SK-N-SH (cell line): ENCODE results near the gene ASH1L. TPM values are rescaled to one million over a fixed set of nuclear protein-coding genes. Genes with fewer than 3 reads are reported as not detected.
A peak's percentile ranks its signal among the peaks of the same experiment; 100 is the strongest.
"Not testable (repeated sequence)": the region's sequence is repeated elsewhere in the genome, so short reads cannot be mapped to it uniquely, and the experiment has no call there.

ENCODE experiments used
- CTCF ChIA-PET: fragments of 300-600, 350-600 bp; formaldehyde crosslinking; extraction: SDS; loops from one replicate; lab custom pipeline; 2021; lab: Yijun Ruan, JAX
- POLR2A ChIA-PET: fragments of 350-600 bp; sonication (Branson Sonifier 250); formaldehyde crosslinking; extraction: SDS; loops from one replicate; lab custom pipeline; 2020; ENCODE audit warnings: antibody characterized with exemption, inconsistent platforms; lab: Yijun Ruan, JAX
- DNase-seq: peaks from one replicate; pipeline ENCODE4 v3.0.0; 2012
- H2AFZ ChIP-seq: fragments of 200-600 bp; sonication (generic); 2 replicates; pipeline ENCODE4 v1.8.1; 2016; ENCODE audit warnings: antibody characterized with exemption, mild to moderate bottlenecking, low read depth
- H3F3A ChIP-seq: fragments of 200-600 bp; sonication (generic); replicated peaks from 2 replicates; pipeline ENCODE3; 2016; ENCODE audit warnings: antibody characterized with exemption, mild to moderate bottlenecking; ENCODE audit not compliant: insufficient read depth
- H3K27ac ChIP-seq, 2 experiments: fragments of 200-500 bp in 1 of 2; fragments of 200-600 bp in 1 of 2; sonication (Bioruptor generic) in 1 of 2; sonication (generic), shearing (Covaris generic) in 1 of 2; 2 replicates each; pipeline versions ENCODE4 v1.5.1 to v1.6.1; 2014 to 2016; ENCODE audit warnings: low read depth in 2 of 2, inconsistent platforms in 1 of 2, low read length in 1 of 2, mild to moderate bottlenecking in 1 of 2, mixed read lengths in 1 of 2
- H3K27me3 ChIP-seq: fragments of 200-600 bp; sonication (generic), shearing (Covaris generic); 2 replicates; pipeline ENCODE4 v1.6.1; 2016; ENCODE audit warnings: mixed run types; ENCODE audit not compliant: insufficient read depth
- H3K36me3 ChIP-seq, 2 experiments: fragments of 200-500 bp in 1 of 2; fragments of 200-600 bp in 1 of 2; sonication (Bioruptor generic) in 1 of 2; sonication (generic) in 1 of 2; replicated peaks in 1 of 2; 2 replicates each; pipeline versions ENCODE3 to v1.5.1; 2014 to 2016; ENCODE audit warnings: low read length in 1 of 2, mild to moderate bottlenecking in 1 of 2; ENCODE audit not compliant: insufficient read depth in 2 of 2, control insufficient read depth in 1 of 2
- H3K4me1 ChIP-seq, 2 experiments: fragments of 200-500 bp in 1 of 2; fragments of 200-600 bp in 1 of 2; sonication (Bioruptor generic) in 1 of 2; sonication (generic), shearing (Covaris generic) in 1 of 2; 2 replicates each; pipeline versions ENCODE4 v1.5.1 to v1.6.1; 2014 to 2016; ENCODE audit warnings: low read depth in 1 of 2, low read length in 1 of 2, mixed run types in 1 of 2; ENCODE audit not compliant: insufficient read depth in 2 of 2, control insufficient read depth in 1 of 2
- H3K4me2 ChIP-seq: fragments of 200-600 bp; sonication (generic), shearing (Covaris generic); 2 replicates; pipeline ENCODE4 v1.6.1; 2017; ENCODE audit warnings: mixed run types
- H3K4me3 ChIP-seq, 2 experiments: fragments of 200-500 bp in 1 of 2; fragments of 200-600 bp in 1 of 2; sonication (Bioruptor generic) in 1 of 2; sonication (generic), shearing (Covaris generic) in 1 of 2; 2 replicates each; pipeline versions ENCODE4 v1.5.1 to v1.8.1; 2014 to 2016; ENCODE audit warnings: low read depth in 2 of 2, inconsistent platforms in 1 of 2, low read length in 1 of 2, mild to moderate bottlenecking in 1 of 2, mixed read lengths in 1 of 2, moderate library complexity in 1 of 2
- H3K79me2 ChIP-seq: fragments of 200-600 bp; sonication (generic); 2 replicates; pipeline ENCODE4 v1.8.1; 2017; ENCODE audit warnings: mild to moderate bottlenecking; ENCODE audit not compliant: insufficient read depth
- H3K9ac ChIP-seq: fragments of 200-600 bp; sonication (generic); 2 replicates; pipeline ENCODE4 v1.6.1; 2017; ENCODE audit warnings: mixed run types
- H3K9me2 ChIP-seq: fragments of 200-600 bp; sonication (generic); 2 replicates; pipeline ENCODE4 v1.6.1; 2017; ENCODE audit warnings: mixed run types
- H3K9me3 ChIP-seq: fragments of 200-600 bp; sonication (generic); 2 replicates; pipeline ENCODE4 v1.6.1; 2017; ENCODE audit warnings: mixed run types, mild to moderate bottlenecking, moderate library complexity
- H4K20me1 ChIP-seq: fragments of 200-600 bp; sonication (generic); 2 replicates; pipeline ENCODE4 v1.6.1; 2017; ENCODE audit warnings: mild to moderate bottlenecking, mixed run types; ENCODE audit not compliant: insufficient read depth
- CHD2 ChIP-seq: fragments of 150-350 bp; IDR thresholded peaks from 2 replicates; pipeline ENCODE4 v1.6.1; 2018; ENCODE audit warnings: low read length; ENCODE audit not compliant: partially characterized antibody
- CTCF ChIP-seq: fragments of 200-600 bp; sonication (generic); IDR thresholded peaks from 2 replicates; pipeline ENCODE4 v1.6.1; 2017; ENCODE audit warnings: antibody characterized with exemption, mild to moderate bottlenecking, moderate library complexity
- ELF1 ChIP-seq: IDR thresholded peaks from 2 replicates; pipeline ENCODE4 v1.4.0; 2012
- EP300 ChIP-seq, 2 experiments: IDR thresholded peaks; 2 replicates each; pipeline versions ENCODE4 v1.4.0 to v1.6.1; 2012; ENCODE audit warnings: borderline replicate concordance in 1 of 2, low read depth in 1 of 2, low read length in 1 of 2
- IRF3 ChIP-seq: fragments of 150-350 bp; IDR thresholded peaks from 2 replicates; pipeline ENCODE4 v1.6.1; 2016; ENCODE audit warnings: mild to moderate bottlenecking, low read depth, low read length
- JUND ChIP-seq: IDR thresholded peaks from 2 replicates; pipeline ENCODE4 v1.4.0; 2012
- MXI1 ChIP-seq: IDR thresholded peaks from 2 replicates; pipeline ENCODE4 v1.6.1; 2012; ENCODE audit warnings: mild to moderate bottlenecking, low read depth, low read length, improper control_type of control experiment
- RAD21 ChIP-seq: IDR thresholded peaks from 2 replicates; pipeline ENCODE4 v1.6.1; 2012; ENCODE audit warnings: mild to moderate bottlenecking, low read length
- REST ChIP-seq: IDR thresholded peaks from 2 replicates; pipeline ENCODE4 v1.6.1; 2012; ENCODE audit warnings: mild to moderate bottlenecking, low read depth, low read length, moderate library complexity
- RFX5 ChIP-seq: IDR thresholded peaks from 2 replicates; pipeline ENCODE4 v1.6.1; 2012; ENCODE audit warnings: mild to moderate bottlenecking, improper control_type of control experiment, low read length
- SMC3 ChIP-seq: IDR thresholded peaks from 2 replicates; pipeline ENCODE4 v1.6.1; 2012; ENCODE audit warnings: low read depth, low read length, improper control_type of control experiment
- WGBS: methylation state at CpG from one replicate; pipeline ENCODE4 v1.1.6; 2017; ENCODE audit warnings: low lambda C conversion rate; 5-methylcytosine and 5-hydroxymethylcytosine counted together
- polyA plus RNA-seq, 3 experiments: library from polyadenylated mRNA; depleted of rRNA; stranded (reverse); fragments of >200 nt; gene quantifications; 2 replicates each; pipeline ENCODE4 v1.2.3, GENCODE V29; 2012

Gene ASH1L
- polyA plus RNA-seq, 1 of the 3 experiments (the other 2 are of a cell fraction), result 13.4 TPM

- TF ChIP-seq REST, result no peak
- TF ChIP-seq ELF1, result no peak
- no peak for TF ChIP-seq JUND
These were observed 34.3 kb upstream of the ASH1L start (continued) for GRCh38 chr1:155596864-155597263.

- H3K9me2 ChIP-seq, H3F3A ChIP-seq, H4K20me1 ChIP-seq, H3K4me2 ChIP-seq, H2AFZ ChIP-seq, H3K4me3 ChIP-seq, H3K9ac ChIP-seq, H3K4me1 ChIP-seq, H3K79me2 ChIP-seq, H3K27me3 ChIP-seq, POLR2A ChIA-PET, H3K9me3 ChIP-seq, H3K36me3 ChIP-seq: not testable (repeated sequence)
- WGBS, result 45% methylated on average over 3 of the region's 3 CpGs
- TF ChIP-seq RFX5, result peak; percentile 78
- TF ChIP-seq MXI1, result peak; percentile 34; the same call in 1 of the 2 replicates
- peak; percentile 42 for DNase-seq
- peak overlapping the region in 1 of 2 experiments; percentile 53; a peak in 1 of 4 replicates for H3K27ac ChIP-seq
- CTCF ChIA-PET, result interaction anchor here (1.0 to 1.6 kb wide), 2 partner anchors 148 to 345 kb away, joined by 3 to 11 read pairs; no protein-coding TSS in a partner anchor
These were observed 33.4 kb upstream of the ASH1L start for GRCh38 chr1:155595877-155596474.

GRCh38 chr1:155591770-155592169, 29.2 kb upstream of the ASH1L start:
- POLR2A ChIA-PET, result no interaction called here

More at GRCh38 chr1:155591770-155592169, 29.2 kb upstream of the ASH1L start:
- 56% methylated on average over 6 of the region's 6 CpGs for WGBS
- Histone ChIP-seq H3K4me3 (no peak overlapping the region; a peak in 1 of 4 replicates), H3K9me3 (no peaks in the 10 kb centered on the region), H3K9me2 (no peaks in the 10 kb centered on the region), H3K36me3 (no peaks in the 10 kb centered on the region), H3K27ac (no peak overlapping the region), H3K4me1 (no peaks in the 10 kb centered on the region; a peak in 1 of 4 replicates), H3K27me3 (no peaks in the 10 kb centered on the region), H2AFZ (no peak overlapping the region), H3F3A (no peaks in the 10 kb centered on the region), H3K4me2 (no peak overlapping the region), H3K9ac (no peak overlapping the region), H4K20me1 (no peaks in the 10 kb centered on the region), H3K79me2 (no peaks in the 10 kb centered on the region)
- CTCF ChIA-PET, result interaction anchor here (0.9 to 2.6 kb wide), 6 partner anchors 9 to 385 kb away, joined by 3 to 13 read pairs (median 4); partner anchors contain the start of gene THBS3
- DNase-seq, result peak; percentile 50
- TF ChIP-seq CTCF (peak; percentile 60), IRF3 (no peak), RAD21 (peak; percentile 73), CHD2 (no peak), SMC3 (peak; percentile 43; the same call in 1 of the 2 replicates), JUND (no peak), EP300 (IDR thresholded peaks at IDR 0.05; ENCODE audit: borderline replicate concordance in 1 of 2, low read depth in 1 of 2, low read length in 1 of 2) (no peak)
